SK-N-SH treated with all-trans-retinoic acid at 6 μM for 48 hours (cell line): ENCODE measurements around the gene DCLK2.

Source experiments
- GLIS3 ChIP-seq: fragments of 250-450 bp; sonication (Bioruptor Pico); IDR thresholded peaks from 2 replicates; pipeline ENCODE4 v1.5.0; 2020; ENCODE audit warnings: mild to moderate bottlenecking, moderate library complexity
- RARB ChIP-seq: fragments of 250-450 bp; sonication (Bioruptor Pico); IDR thresholded peaks from 2 replicates; pipeline ENCODE4 v1.8.0; 2021; ENCODE audit warnings: mild to moderate bottlenecking, moderate library complexity
- TF ChIP-seq, protein P1 (sequence below): fragments of 250-450 bp; sonication (Bioruptor Pico); IDR thresholded peaks from 2 replicates; pipeline ENCODE4 v1.8.0; 2021; ENCODE audit warnings: low read depth, mild to moderate bottlenecking, moderate library complexity, borderline replicate concordance

DNA sequence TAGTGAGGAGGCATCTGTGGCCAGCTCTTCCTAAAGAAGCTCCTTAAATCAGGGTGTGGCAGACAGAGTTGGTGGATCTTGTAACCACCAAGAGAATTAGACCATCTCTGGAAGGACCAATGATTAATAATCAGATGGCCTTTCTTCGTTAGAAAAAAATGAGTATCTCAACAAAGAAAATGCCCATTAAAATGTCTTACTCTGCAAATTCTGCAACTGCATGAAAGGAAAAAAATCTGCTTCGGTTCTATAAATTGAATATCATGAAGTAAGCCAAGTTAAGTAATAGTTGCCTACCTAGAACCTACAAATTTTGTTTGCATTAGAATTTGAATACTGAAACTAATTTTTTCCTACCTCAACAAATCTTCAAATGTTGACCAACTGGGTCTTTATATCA lies 4.2 kb upstream of the DCLK2 start:
- TF ChIP-seq GLIS3 (CRISPR knock-in tag) (no peak), RARB (CRISPR knock-in tag) (no peak)
- TF ChIP-seq, protein P1, sequence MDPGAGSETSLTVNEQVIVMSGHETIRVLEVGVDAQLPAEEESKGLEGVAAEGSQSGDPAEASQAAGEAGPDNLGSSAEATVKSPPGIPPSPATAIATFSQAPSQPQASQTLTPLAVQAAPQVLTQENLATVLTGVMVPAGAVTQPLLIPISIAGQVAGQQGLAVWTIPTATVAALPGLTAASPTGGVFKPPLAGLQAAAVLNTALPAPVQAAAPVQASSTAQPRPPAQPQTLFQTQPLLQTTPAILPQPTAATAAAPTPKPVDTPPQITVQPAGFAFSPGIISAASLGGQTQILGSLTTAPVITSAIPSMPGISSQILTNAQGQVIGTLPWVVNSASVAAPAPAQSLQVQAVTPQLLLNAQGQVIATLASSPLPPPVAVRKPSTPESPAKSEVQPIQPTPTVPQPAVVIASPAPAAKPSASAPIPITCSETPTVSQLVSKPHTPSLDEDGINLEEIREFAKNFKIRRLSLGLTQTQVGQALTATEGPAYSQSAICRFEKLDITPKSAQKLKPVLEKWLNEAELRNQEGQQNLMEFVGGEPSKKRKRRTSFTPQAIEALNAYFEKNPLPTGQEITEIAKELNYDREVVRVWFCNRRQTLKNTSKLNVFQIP (CRISPR knock-in tag): no peak
